SK-N-MC (cell line): ENCODE results near the gene ALS2CL.

Experiments used
- EZH2 ChIP-seq: fragments of 200-600 bp; sonication (generic); IDR thresholded peaks from one replicate; pipeline ENCODE4 v1.6.1; 2017; ENCODE audit warnings: antibody characterized with exemption
- FOXP2 ChIP-seq: optimal IDR thresholded peaks from 2 replicates; pipeline ENCODE3; 2011; ENCODE audit warnings: mild to moderate bottlenecking, moderate library complexity; ENCODE audit not compliant: insufficient read depth; ENCODE audit errors: extremely low read length, control extremely low read depth
- POLR2AphosphoS5 ChIP-seq: IDR thresholded peaks from 2 replicates; pipeline ENCODE4 v1.6.1; 2012; ENCODE audit warnings: mild to moderate bottlenecking, low read depth, low read length, borderline replicate concordance

GRCh38 chr3:46692566-46692990 is 901 bp downstream of the ALS2CL start:
- TF ChIP-seq EZH2, result no peak
- TF ChIP-seq POLR2AphosphoS5, result no peak
- TF ChIP-seq FOXP2, result no peak
